Stimulated activated CD8-positive, alpha-beta memory T cell treated with anti-CD3 and anti-CD28 coated beads, Interleukin-4, amount 100 ng/mL, for 1 hour (primary cell): Measurements from ENCODE around the gene CPLX1.
A peak's percentile ranks its signal among the peaks of the same experiment; 100 is the strongest.
"Not testable (repeated sequence)": the region's sequence is repeated elsewhere in the genome, so short reads cannot be mapped to it uniquely, and the experiment has no call there.

ENCODE experiments used
- DNase-seq, 2 donors: peaks; one replicate each; pipeline ENCODE4 v3.0.0-alpha.2; 2020; ENCODE audit warnings: low read depth in 2 of 2, low spot score in 1 of 2

CPLX1 gene

DNA sequence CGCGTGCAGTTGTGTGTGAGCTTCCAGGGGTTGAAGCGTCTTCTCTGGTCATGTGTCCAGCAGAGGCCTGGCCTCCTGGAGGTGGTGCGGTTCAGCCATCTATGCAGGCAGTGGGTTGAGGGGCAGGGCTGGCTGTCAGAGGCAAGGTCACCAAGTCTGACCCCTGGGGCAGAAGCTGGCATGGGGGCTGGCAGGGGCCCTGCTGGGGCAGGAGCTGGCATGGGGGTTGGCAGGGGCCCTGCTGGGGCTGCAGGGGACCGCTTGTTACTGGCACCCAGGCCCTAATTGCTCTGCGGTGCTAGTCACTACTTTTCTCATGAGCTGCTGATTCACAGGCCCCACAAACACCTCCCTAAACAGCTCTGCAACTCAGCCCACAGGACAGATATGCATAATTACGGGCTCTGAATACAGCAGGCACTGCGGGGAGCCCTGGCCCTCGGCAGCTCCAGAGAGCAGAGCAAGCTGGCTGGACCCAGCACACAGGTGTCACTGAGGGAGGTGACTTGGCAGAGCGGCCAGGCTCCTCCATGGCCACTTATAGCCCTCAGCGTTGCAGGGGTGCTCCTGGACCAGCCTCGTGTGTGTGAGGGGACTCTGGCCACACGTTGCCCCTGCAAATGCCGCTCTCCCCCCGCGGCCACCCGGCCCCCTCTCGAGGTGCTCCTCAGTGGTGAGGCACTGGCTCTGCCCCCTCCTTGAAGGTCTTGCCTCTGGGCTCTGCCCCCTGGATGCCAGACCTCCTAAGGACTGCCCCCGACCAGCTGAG, 32.7 kb downstream of the CPLX1 start:
- DNase-seq = no peak

GRCh38 chr4:792626-793092, 33.3 kb downstream of the CPLX1 start:
- DNase-seq = no peak

DNA sequence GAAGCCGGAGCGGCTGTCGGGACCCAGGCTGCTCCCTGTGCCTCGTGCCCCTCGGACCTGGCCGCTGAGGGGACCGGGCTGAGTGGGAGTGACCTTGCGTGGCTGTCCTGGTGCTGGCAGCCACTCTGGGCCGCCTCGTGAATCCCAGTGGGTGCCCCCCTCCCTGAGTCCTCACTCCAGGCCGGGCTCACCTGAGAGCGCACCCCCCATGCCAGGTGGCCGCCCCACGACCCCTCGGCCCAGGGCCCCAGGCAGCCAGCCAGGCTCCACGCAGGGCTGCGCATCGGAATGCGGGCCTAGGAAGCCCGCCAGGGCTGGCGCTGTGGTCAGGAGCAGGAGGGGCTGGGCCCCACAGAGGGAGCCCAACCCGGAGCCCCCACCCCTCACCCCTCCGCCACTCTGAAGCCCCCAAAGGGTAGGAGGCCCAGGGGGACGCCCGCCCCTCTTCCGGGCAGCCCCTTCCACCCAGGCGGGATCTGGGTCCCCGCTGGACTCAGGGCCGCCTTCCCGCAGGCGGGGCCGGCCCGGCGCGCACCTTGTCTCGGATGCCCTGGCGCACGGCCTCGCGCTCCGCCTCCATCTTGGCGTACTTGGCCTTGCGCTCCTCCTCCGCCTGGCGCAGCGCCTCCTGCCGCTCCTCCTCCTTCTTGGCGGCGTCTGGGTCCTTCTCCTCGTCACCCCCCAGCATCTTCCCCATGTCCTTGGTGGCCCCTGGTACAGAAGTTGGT, 33.9 kb downstream of the CPLX1 start:
- DNase-seq = no peak

DNA sequence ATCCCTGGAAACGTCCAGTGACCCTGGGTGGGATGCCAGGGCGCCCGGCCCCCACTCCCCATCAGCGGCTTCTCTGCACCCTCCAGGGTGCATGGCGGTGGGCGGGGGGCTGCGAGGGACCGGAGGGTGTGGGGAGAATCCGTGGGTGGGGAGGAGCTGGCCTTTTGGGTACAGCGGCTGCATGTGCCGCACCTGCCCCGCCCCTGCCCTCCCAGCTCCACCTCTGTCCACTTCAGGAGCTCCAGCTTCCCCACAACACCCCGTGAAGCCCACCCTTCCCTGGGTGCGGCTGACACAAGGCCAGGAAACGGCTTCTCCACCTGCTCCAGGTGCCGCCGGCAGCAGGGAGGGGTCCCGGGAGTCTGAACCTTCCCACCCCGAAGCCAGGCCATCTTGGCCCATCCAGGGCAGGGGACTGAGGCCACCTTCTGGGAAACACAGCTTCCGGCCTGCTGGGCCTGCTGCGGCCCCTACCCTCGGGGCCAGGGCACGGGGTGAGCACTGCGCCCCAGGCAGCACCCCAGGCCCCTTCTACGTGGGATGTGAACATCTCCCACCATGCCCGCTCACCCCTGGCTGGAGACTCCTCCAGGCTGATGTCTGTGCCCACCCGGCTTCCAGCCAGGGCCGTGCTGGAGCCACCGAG, 34.6 kb downstream of the CPLX1 start:
- DNase-seq = no peak

GRCh38 chr4:790466-790820, 35.5 kb downstream of the CPLX1 start:
- no peak for DNase-seq

DNA sequence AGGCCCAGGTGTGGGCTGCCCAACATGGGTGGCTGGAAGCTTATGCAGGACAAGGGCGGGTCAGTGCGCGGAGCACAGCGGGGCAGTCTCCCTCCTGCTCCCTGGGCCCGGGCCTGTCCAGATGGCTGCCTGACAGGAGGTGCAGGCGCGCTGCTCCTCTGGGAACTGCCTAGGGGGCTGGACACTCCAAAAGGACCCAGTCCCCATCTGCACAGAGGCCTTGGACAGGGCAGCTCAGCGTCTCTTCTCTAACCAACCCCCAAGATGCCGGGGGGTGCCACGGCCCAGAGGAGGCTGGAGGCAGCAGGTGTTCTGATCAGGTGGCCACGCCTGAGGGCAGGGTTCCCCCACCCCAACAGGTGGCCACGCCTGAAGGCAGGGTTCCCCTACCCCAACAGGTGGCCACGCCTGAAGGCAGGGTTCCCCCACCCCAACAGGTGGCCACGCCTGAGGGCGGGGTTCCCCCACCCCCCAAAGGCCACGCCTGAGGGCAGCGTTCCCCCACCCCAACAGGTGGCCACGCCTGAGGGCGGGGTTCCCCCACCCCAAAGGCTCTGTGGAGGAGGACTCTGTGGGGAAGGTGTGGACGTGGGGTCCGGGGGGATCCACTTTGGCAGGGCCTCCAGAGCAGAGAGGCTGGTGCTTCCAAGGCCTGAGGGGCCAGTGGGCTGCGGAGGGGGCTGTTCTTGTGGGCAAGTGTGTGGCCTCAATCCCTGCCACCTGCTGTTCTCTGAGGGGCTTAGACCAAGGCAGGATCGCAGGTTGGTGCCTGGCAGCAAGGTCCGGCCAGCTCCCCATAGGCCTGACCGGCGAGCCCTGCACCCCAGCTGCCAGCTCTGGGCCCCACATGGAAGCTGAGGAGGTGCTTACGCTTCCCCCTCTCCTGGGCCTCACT, 36.1 kb downstream of the CPLX1 start:
- no peak for DNase-seq

GRCh38 chr4:788636-789297, 37.2 kb downstream of the CPLX1 start:
- DNase-seq = no peak

DNA sequence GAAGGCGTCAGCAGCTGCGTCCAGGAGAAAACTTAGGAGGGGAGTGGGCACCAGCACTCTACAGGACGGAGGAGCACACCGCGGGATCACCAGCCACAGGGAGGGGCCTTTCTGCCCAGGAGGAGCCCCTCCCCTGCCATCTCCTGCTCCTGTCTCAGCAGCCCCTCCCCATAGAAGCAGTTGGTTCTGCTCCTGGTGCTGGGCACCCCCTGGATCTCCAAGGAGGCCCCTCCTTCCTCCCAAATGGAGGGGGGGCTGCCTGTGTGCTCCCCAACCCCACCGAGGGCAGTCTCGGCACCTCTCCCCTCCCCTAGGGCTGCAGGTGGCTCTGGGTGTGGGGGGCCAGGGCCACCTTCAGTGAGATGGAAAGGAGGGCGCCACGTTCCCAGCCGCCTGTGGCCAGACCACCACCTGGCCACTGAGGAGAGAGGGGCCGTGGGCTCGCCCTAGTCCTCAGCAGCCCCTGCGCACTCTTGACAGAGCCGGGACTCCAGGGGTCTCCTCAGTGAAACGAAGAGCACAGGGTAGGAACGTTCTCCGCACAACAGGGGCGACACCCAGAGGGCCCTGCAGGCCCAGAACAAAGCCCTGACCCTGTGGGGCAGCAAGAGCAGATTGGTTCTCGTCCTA, 37.8 kb downstream of the CPLX1 start:
- no peak for DNase-seq

GRCh38 chr4:787561-787981, 38.4 kb downstream of the CPLX1 start:
- DNase-seq = no peak

GRCh38 chr4:786861-787300, 39.0 kb downstream of the CPLX1 start:
- DNase-seq = no peak

- DNase-seq = no peak
These were observed 39.7 kb downstream of the CPLX1 start for GRCh38 chr4:786074-786741.

DNA sequence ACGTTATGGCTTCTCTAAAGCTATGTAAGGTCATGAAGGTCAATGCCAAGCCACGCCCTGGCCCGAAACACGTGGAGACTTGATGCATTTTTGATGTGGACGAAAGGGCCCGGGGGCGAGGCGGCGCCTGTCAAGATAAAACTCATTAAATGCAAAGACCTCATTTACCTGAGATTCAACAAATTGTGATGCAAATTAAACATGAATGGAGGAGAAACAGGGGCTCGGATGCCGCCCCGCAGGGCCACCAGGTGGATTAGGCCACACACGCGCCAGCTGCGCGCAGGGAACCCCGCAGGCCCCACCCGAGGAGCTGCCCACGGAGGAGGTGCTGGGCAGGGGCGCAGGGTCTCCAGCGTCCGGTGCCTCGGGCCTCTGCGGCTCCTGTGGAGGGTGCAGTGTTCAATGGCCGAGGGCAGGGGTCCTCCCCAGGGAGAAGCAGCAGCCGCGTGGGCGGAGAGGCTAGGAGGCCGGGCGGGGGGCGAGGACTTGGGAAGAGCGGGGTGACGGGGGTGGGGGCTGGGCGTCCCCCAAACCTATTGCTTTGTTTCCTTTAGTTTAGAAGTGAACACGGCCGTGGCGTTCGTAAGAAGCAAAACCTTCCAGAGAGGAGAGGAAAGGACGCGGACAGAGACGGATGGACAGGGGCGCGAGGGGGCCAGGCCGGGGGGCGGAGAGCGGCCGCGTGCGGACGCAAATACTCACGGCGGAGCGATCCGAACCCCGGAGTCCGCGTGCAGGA, 40.4 kb downstream of the CPLX1 start:
- DNase-seq = no peak

GRCh38 chr4:784401-785331, 41.3 kb downstream of the CPLX1 start:
- DNase-seq = no peak

DNA sequence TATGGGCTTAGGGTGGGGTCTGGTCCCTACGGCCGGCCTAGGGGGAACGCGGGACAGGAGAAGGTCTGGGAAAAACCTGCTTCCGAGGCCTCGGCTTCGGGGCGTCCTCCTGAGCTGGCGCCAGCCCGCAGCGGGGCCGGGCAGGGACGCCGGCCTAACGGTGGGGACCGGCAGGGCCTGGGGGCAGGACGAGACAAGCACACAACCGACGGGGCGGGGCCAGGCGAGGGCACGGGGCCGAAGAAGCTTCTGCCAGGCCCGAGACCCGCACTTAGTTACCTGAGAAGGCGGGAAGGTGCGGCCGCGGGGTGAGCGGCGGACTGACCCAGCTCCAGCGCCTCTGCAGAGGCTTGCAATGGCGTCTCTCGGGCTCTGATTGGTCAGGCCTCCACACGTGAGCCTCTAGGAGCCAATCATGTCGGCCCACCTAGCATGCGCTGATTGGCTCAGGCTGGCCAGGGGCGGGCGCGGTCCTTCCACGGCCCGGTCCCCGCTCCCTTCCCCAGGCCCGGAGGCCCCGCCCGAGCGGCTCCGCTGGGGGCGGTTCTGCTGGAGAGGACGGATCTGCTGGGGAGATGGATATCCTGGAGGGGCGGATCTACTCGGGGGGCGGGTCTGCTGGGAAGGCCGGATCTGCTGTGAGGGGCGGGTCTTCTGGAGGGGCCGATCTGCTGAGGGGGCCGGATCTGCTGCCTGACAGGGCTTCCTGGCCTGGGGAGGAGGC, 44.3 kb downstream of the CPLX1 start:
- DNase-seq = peak; percentile 90 to 98

DNA sequence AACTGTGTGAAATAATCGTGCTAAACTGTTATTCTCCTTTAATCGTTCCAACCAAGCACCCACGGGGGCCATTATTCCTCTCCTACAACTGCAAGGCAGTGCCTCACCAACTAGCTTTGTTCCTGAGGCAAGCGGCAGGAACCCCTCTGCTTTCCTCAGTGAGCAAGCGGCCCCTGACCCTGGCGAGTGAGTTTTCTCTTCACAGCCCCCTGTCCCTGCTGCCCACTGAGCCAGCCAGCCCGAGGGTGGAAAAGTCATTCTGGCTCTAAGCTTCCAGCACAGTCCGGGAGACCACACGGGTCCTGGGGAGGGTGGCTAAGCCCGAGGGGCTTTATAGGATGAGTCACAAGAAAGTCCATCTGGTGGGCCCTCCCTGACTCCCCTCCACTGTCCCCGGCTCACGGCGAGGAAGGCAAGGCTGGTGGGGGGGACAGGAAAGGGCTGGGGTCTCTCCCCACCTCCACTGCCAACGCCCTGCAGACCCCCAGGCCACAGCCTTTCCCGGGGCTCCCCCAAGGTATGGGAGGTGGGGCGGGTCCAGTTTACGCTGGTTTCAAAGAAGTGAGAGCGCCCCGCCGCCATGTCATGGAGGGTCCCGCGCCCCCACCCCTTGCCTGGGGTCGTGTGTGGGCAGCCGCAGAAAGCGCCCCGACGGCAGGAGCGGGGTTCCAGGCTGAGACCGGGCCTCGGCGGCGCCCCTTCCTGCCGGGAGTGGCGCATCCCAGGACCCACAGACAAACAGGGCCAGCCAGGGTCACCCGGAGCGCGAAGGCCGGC, 45.0 kb downstream of the CPLX1 start:
- no peak for DNase-seq

DNA sequence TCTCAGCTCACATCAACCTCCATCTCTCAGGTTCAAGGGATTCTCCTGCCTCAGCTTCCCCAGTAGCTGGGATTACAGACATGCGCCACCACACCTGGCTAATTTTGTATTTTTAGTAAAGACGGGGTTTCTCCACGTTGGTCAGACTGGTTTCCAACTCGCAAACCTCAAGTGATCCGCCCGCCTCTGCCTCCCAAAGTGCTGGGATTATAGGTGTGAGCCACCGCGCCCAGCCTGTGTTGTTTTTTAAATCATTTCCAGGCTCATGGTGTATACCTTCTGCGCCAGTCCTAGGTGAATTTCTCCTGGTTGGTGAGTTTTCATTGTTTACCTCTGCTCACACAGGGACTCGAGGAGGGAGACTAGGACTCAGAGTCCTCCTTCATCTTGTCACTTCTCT, 45.7 kb downstream of the CPLX1 start:
- DNase-seq = not testable (repeated sequence)
